HPDE6-E6E7 (cell line): Measurements from ENCODE around the gene ENTPD3.
A peak's percentile ranks its signal among the peaks of the same experiment; 100 is the strongest.
"Not testable (repeated sequence)": the region's sequence is repeated elsewhere in the genome, so short reads cannot be mapped to it uniquely, and the experiment has no call there.

Experiments
- DNase-seq: peaks from one replicate; pipeline ENCODE4 v3.0.0; 2011; ENCODE audit warnings: missing footprints; ENCODE audit errors: extremely low spot score

Gene ENTPD3

GRCh38 chr3:40460481-40460880 lies 73.5 kb downstream of the ENTPD3 start:
- not testable (repeated sequence) for DNase-seq

- no peak for DNase-seq
Measured at GRCh38 chr3:40461161-40461560, 74.2 kb downstream of the ENTPD3 start.

GRCh38 chr3:40462838-40463237 lies 75.9 kb downstream of the ENTPD3 start:
- DNase-seq, result not testable (repeated sequence)

DNA sequence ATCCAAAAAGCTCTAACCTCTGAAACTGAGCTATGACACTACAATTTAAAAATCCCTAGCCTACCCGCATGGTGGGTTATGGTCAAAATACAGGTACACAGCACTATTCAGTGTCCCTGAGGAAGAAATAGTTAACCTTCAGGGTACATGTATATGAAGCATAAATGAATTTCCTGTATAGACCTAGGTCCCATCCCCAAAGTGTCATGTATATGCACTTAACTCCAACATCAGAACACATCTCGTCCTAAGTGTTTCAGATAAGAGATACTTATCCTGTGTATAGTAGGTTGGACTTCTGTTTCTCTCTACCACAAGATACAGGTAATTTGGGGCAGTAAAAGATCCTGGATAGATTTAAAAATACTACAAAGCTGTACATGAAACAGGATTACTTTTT lies 76.6 kb downstream of the ENTPD3 start:
- no peak for DNase-seq

DNA sequence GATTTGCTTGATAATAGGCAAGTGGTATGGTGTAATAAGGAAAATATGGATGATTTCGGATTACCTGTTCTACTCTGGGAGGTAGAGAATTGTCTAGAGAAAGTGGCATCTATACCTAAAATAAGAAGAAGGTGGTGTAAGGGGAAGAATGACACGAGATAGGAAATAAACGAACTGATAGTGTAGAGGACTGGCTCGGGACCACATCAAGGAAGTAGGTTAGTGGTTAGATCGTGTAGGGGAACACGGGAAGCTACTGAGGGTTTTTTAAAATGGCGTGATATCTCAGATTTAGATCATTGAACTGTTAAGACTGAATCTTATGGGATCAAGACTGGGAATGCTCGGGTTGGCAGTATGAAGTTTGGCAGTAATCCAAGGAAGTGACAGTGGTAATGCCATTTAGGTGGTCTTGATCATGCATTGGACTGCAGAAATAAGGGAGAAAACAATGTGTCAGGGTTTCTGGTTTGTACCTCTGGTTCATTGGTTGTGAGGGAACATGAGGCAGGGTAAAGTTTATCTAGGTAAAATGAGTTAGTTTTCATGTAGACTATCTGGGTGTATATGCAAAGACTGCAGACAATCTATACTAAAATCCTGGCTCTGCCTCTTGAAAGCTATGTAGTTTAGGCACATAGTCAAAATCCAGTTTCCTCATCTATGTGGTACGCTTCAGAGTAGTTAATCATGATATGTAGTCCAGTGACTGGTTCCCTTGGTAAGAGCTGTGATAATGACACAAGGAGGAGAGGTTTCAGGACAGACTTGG lies 77.5 kb downstream of the ENTPD3 start:
- no peak for DNase-seq

GRCh38 chr3:40465111-40465407 lies 78.1 kb downstream of the ENTPD3 start:
- no peak for DNase-seq

DNA sequence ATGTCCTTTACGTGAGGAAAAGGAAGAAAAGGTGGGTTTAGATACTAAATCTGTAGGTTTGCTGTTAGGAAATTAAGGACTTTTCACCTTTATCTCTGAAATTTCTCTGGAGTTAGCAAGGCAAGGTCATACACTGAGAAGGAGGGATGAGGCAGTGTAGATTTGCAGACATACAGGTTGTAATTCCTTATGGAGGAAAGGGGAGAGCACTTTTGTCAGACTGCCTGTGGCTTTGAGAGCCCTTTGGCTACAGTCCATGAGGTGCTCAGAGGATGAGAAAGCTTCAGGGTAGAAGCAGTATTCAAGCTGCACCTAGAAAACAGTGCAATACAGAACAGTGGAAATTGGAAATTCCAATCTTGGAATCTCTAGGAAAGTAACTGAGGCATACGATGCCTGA lies 78.5 kb downstream of the ENTPD3 start:
- no peak for DNase-seq

GRCh38 chr3:40468018-40468417 lies 81.0 kb downstream of the ENTPD3 start:
- no peak for DNase-seq

DNA sequence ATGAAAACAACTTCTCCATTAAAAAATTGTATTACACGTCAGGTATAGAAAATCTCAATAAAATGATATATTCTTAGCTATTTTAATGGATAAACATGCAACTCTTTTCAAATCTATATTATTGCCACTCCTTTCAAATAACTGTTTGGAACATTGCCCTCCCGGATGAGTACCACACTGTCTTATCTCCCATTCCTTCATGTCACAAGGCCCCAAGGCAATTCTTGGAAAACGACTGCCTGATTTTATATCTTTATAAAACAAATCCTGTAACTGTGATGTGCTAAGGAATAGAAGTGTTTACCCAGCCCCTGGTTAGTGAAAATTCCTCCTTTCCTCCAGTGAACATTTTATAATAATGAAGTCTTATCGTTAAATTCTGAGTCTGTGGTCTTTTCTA lies 83.7 kb downstream of the ENTPD3 start:
- no peak for DNase-seq

DNA sequence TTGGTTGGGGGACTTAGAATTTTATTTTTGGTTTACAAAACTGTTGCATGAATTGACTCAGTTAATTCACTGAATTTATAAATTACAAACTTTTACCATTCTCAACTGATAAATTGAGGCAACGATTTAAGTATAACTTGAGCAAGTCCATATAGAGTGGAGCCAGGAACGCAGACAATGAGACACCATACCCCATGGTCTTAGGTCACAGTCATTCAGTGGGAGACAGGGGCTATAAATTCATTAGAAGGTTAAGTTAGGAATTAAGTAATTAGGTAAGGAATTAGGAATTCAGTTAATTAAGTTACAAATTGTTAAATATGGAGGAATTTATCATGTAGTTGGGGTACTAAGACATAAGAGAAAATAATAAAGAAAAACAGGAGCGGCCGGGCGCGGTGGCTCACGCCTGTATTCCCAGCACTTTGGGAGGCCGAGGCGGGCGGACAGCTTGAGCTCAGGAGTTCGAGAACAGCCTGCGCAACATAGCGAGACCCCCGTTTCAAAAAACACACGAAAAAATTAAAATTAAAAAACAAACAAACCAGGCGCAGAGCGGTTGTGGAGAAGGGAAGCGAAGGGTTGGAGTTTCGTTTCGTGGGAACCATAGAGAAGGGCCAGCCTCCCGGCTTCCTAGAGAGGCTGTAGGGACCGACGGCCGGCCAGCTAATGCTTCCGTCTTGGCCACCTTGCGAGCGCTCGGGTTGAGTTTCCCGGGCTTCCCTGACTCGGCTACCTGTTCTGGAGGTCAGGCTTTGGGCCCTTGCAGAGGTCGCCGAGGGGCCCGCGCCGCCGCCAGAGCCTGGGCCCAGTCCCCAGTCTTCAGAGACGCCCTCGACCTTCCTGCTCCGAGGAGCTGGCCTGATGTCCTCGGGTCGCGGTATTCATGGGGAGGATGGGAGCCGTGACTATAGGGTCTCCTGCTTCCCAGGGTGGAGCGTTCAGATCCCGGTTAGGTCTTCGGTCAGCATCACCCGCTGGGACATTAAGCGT lies 89.8 kb downstream of the ENTPD3 start, which contains the start of gene ZNF619:
Gene ZNF619 (plus strand): TSS at position 645 of the 993 bp plus-strand sequence. CDS start 858 bp downstream, outside the sequence.
- peak; percentile 37 for DNase-seq

DNA sequence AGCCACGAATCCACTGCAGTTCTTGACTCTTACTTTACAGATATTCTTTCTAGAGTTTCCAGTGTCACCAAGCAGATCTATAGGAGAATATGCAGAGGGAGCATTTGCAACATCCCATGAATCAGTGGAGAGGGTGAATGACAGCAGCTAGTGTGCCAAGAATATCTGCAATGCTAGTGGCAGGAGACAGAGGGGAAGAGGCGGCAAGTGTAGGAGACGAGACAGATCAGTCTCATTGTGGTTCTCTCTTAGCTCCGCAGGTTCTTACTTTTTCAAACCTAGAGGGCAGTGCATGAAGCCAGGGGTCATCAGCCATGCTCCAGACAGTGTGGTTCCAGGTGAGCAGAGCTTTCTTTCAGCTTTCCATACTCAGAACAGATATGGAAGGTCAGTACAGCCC lies 90.7 kb downstream of the ENTPD3 start:
- no peak for DNase-seq
